ENCODE measurements around the gene C15orf40.
"Not testable (repeated sequence)": the region's sequence is repeated elsewhere in the genome, so short reads cannot be mapped to it uniquely, and the experiment has no call there.

Gene C15orf40

GRCh38 chr15:83012636-83013035 is 1.2 kb upstream of the C15orf40 start:
- DNase-seq (ENCODE audit: low read depth) = no peak
- no peak overlapping the region for H3K4me3 ChIP-seq (ENCODE audit: low read length)
- TF ChIP-seq CTCF (conservative IDR thresholded peaks at IDR 0.05; ENCODE audit: low read length) = no peak

GRCh38 chr15:83012076-83012426 is 612 bp upstream of the C15orf40 start:
- peak; percentile 18 for DNase-seq (ENCODE audit: low read depth)
- TF ChIP-seq CTCF (conservative IDR thresholded peaks at IDR 0.05; ENCODE audit: low read length) = no peak; the same call in 1 of the 2 replicates
- peak overlapping the region; percentile 99 for H3K4me3 ChIP-seq (ENCODE audit: low read length)

GRCh38 chr15:83010709-83011270 is 649 bp downstream of the C15orf40 start:
- TF ChIP-seq CTCF (conservative IDR thresholded peaks at IDR 0.05; ENCODE audit: low read length) = peak; percentile 86
- peak overlapping the region; percentile 99 for H3K4me3 ChIP-seq (ENCODE audit: low read length)
- DNase-seq (ENCODE audit: low read depth) = peak; percentile 75

GRCh38 chr15:83000672-83001031 is 10.8 kb downstream of the C15orf40 start:
- H3K4me3 ChIP-seq (ENCODE audit: low read length); DNase-seq (ENCODE audit: low read depth): not testable (repeated sequence)

GRCh38 chr15:82999905-83000671 is 11.4 kb downstream of the C15orf40 start:
- peak; percentile 70 for TF ChIP-seq CTCF (conservative IDR thresholded peaks at IDR 0.05; ENCODE audit: low read length)
- DNase-seq (ENCODE audit: low read depth) = peak; percentile 70
- peak overlapping the region; percentile 58 for H3K4me3 ChIP-seq (ENCODE audit: low read length)

GRCh38 chr15:82999426-82999825 is 12.0 kb downstream of the C15orf40 start:
- DNase-seq (ENCODE audit: low read depth) = peak; percentile 21
- no peak for TF ChIP-seq CTCF (conservative IDR thresholded peaks at IDR 0.05; ENCODE audit: low read length)

GRCh38 chr15:82995938-82996337 is 15.5 kb downstream of the C15orf40 start:
- TF ChIP-seq CTCF (conservative IDR thresholded peaks at IDR 0.05; ENCODE audit: low read length) = no peak
- no peak overlapping the region for H3K4me3 ChIP-seq (ENCODE audit: low read length)
- DNase-seq (ENCODE audit: low read depth) = no peak

More at GRCh38 chr15:82999426-82999825, 12.0 kb downstream of the C15orf40 start:
- H3K4me3 ChIP-seq (ENCODE audit: low read length) = no peak overlapping the region
